A549 (cell line): ENCODE results near the gene NR2C2.

Experiments used
- CTCF ChIP-seq: fragments of >200 bp; sonication (Bioruptor Twin); formaldehyde crosslinking; IDR thresholded peaks from 3 replicates; pipeline ENCODE4 v1.5.1; 2016
- EP300 ChIP-seq, 2 experiments: fragments of >200 bp; sonication (Bioruptor Twin); formaldehyde crosslinking; IDR thresholded peaks; 2 replicates in 1 of 2; 3 replicates in 1 of 2; pipeline ENCODE4 v1.6.1; 2016 to 2017
- JUN ChIP-seq, 2 experiments: fragments of >200 bp; sonication (Bioruptor Twin); formaldehyde crosslinking; IDR thresholded peaks; 2 replicates in 1 of 2; 3 replicates in 1 of 2; pipeline ENCODE4 v1.6.1; 2016 to 2017
- JUNB ChIP-seq: fragments of >200 bp; sonication (Bioruptor Twin); formaldehyde crosslinking; IDR thresholded peaks from 2 replicates; pipeline ENCODE4 v1.6.1; 2016
- MAFK ChIP-seq: fragments of 450-650 bp; IDR thresholded peaks from 2 replicates; pipeline ENCODE4 v1.6.1; 2014; ENCODE audit not compliant: partially characterized antibody
- NPAS2 ChIP-seq: fragments of 250-450 bp; sonication (Bioruptor Pico); IDR thresholded peaks from 2 replicates; pipeline ENCODE4 v1.8.0; 2022; ENCODE audit warnings: mild to moderate bottlenecking, moderate library complexity, borderline replicate concordance
- POLR2A ChIP-seq: IDR thresholded peaks from 2 replicates; pipeline ENCODE4 v1.6.1; 2012; ENCODE audit warnings: mild to moderate bottlenecking, low read length
- REST ChIP-seq: fragments of 200-600 bp; sonication (generic); IDR thresholded peaks from 2 replicates; pipeline ENCODE4 v1.6.1; 2016; ENCODE audit warnings: antibody characterized with exemption, mild to moderate bottlenecking, moderate library complexity
- RFX5 ChIP-seq: fragments of 450-650 bp; IDR thresholded peaks from 2 replicates; pipeline ENCODE4 v1.7.1; 2014; ENCODE audit warnings: antibody characterized with exemption, mild to moderate bottlenecking, moderate library complexity
- RNF2 ChIP-seq: fragments of 200-600 bp; sonication (generic); IDR thresholded peaks from 2 replicates; pipeline ENCODE4 v1.6.1; 2016; ENCODE audit warnings: low read depth, mild to moderate bottlenecking, antibody characterized with exemption, moderate library complexity, borderline replicate concordance

- TF ChIP-seq MAFK: no peak
- no peak for TF ChIP-seq CTCF
- TF ChIP-seq POLR2A: no peak
- TF ChIP-seq EP300 (IDR thresholded peaks at IDR 0.05): no peak
- no peak for TF ChIP-seq JUN (IDR thresholded peaks at IDR 0.05)
- no peak for TF ChIP-seq RFX5
- no peak for TF ChIP-seq NPAS2 (CRISPR knock-in tag)
- TF ChIP-seq REST: no peak
- no peak for TF ChIP-seq RNF2
- no peak for TF ChIP-seq JUNB
These were observed 68.1 kb downstream of the NR2C2 start for GRCh38 chr3:15015456-15015855.
